GM12891 (cell line): ENCODE results near the gene EMILIN2.

ENCODE experiments used
- PAX5 ChIP-seq: IDR thresholded peaks from 2 replicates; pipeline ENCODE4 v1.6.1; 2011; ENCODE audit warnings: low read length, moderate library complexity, mild to moderate bottlenecking; ENCODE audit not compliant: insufficient read depth, severe bottlenecking
- POLR2A ChIP-seq: IDR thresholded peaks from 2 replicates; pipeline ENCODE4 v1.6.1; 2011; ENCODE audit warnings: low read depth, low read length, control low read depth
- POLR2AphosphoS5 ChIP-seq: IDR thresholded peaks from 2 replicates; pipeline ENCODE4 v1.6.1; 2011; ENCODE audit warnings: low read depth, low read length, control low read depth
- SPI1 ChIP-seq: IDR thresholded peaks from 2 replicates; pipeline ENCODE4 v1.6.1; 2011; ENCODE audit warnings: low read depth, low read length, control low read depth

DNA sequence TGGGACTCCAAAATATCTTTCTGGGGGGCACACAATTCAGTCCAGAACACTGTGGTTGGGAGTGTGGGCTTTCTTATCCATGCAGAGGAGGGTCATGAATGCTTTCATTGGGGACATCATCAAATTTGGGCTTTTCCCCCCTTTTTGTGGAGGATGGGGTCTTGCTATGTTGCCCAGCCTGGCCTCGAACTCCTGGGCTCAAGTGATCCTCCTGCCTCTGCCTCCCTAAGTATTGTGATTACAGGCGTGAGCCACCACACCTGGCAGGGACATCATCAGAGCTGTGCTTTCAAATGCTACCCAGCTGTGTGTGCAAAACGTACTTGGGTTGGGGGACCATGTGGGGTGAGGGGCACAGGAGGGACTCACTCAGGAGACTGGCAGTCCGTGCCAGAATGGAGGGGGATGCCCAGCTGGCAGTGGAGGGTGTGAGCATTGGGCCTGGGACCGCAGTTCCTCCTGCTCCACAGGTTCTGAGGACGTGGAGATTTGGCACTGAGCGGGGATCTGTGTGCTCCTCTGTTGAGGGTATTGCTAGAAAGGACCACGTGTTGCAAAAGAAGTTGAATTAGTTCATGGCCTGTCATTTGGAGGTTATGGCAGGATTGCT is 24.4 kb downstream of the EMILIN2 start:
- TF ChIP-seq SPI1 (no peak), PAX5 (no peak), POLR2AphosphoS5 (no peak), POLR2A (no peak)
